GM10847 (cell line): ENCODE data around the gene AAK1.

ENCODE experiments used
- POLR2A ChIP-seq: IDR thresholded peaks from 2 replicates; pipeline ENCODE4 v1.6.1; 2011; ENCODE audit not compliant: insufficient read length; ENCODE audit errors: extremely low read depth

AAK1 gene

GRCh38 chr2:69639266-69639665, 4.3 kb downstream of the AAK1 start:
- no peak for TF ChIP-seq POLR2A

- TF ChIP-seq POLR2A = no peak
Measured at GRCh38 chr2:69638630-69639029, 4.9 kb downstream of the AAK1 start.

GRCh38 chr2:69637923-69638322, 5.6 kb downstream of the AAK1 start:
- TF ChIP-seq POLR2A = no peak

GRCh38 chr2:69636395-69636794, 7.1 kb downstream of the AAK1 start:
- no peak for TF ChIP-seq POLR2A

GRCh38 chr2:69635432-69635831, 8.1 kb downstream of the AAK1 start:
- TF ChIP-seq POLR2A = no peak

GRCh38 chr2:69634196-69634821, 9.2 kb downstream of the AAK1 start:
- TF ChIP-seq POLR2A = no peak

GRCh38 chr2:69631402-69631801, 12.1 kb downstream of the AAK1 start:
- TF ChIP-seq POLR2A = no peak

- no peak for TF ChIP-seq POLR2A
Measured at GRCh38 chr2:69629921-69630608, 13.5 kb downstream of the AAK1 start.

- TF ChIP-seq POLR2A = no peak
Measured at GRCh38 chr2:69628325-69629021, 15.1 kb downstream of the AAK1 start.

GRCh38 chr2:69625078-69625795, 18.3 kb downstream of the AAK1 start:
- TF ChIP-seq POLR2A = no peak

GRCh38 chr2:69624611-69625010, 18.9 kb downstream of the AAK1 start:
- no peak for TF ChIP-seq POLR2A

GRCh38 chr2:69624131-69624530, 19.4 kb downstream of the AAK1 start:
- no peak for TF ChIP-seq POLR2A

GRCh38 chr2:69623236-69623635, 20.3 kb downstream of the AAK1 start:
- no peak for TF ChIP-seq POLR2A

- no peak for TF ChIP-seq POLR2A
Measured at GRCh38 chr2:69621440-69621839, 22.1 kb downstream of the AAK1 start.

GRCh38 chr2:69620870-69621269, 22.7 kb downstream of the AAK1 start:
- TF ChIP-seq POLR2A = no peak

- no peak for TF ChIP-seq POLR2A
Measured at GRCh38 chr2:69619725-69620124, 23.8 kb downstream of the AAK1 start.
